AG20443 (cell line): ENCODE measurements around the gene PLCB1.

ENCODE experiments used
- DNase-seq: peaks from one replicate; pipeline ENCODE4 v3.0.0; 2012; ENCODE audit warnings: low spot score, mixed read lengths

PLCB1 gene

DNA sequence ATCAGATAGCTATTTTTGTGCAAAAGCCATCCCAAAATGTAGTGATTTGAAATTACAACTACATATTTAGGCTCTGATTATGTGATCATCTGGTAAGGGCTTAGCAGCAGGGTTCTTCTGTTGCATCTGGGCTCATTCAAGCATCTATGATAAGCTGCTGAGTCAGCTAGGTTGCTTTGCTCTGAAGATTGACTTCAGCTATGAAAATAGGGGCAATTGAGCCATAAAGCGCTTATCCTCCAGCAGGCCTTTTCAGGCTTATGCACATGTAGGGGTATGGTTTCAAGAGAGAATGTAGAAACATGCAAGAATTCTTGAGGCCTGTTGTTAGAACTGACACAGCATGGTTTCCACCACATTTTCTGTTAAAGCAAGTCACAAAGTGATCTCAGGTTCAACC, 114.1 kb downstream of the PLCB1 start:
- no peak for DNase-seq

DNA sequence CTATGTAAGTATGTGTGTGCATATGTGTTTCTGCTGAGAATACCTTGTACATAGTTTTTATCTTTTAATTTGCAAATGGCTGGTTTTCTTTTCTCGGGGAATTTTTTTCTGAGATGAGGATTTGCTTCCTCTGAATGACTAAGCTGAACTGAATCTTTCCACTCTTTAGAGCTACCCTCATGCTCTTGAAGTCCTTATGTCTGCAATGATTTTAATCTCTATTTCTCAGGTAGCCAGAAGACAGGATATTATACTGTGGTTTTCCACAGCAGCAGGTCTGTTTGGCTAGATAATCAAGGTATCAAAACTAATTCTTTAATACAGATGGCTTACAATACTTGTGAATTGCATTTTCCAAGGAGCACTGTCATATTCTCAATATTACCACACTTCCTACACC, 114.7 kb downstream of the PLCB1 start:
- DNase-seq, result no peak

DNA sequence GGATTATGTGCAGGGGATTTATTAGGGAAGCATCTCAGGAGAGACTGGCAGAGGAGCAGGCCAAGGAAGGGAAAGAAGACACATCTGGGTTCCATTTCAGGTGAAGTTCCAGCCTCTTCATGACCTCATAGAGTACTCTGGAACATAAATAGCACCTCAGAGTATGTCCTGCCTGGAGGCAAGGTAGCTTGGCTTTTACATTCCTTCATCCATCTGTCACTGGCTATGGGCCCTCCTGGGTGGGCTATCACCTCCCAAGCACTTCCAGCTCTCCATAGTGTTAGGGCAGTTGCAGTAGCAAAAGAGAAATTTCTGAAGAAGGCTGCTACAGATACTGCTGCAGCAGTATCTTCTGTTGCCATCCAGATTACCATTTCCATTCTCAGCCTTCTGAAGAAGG, 116.0 kb downstream of the PLCB1 start:
- no peak for DNase-seq

DNA sequence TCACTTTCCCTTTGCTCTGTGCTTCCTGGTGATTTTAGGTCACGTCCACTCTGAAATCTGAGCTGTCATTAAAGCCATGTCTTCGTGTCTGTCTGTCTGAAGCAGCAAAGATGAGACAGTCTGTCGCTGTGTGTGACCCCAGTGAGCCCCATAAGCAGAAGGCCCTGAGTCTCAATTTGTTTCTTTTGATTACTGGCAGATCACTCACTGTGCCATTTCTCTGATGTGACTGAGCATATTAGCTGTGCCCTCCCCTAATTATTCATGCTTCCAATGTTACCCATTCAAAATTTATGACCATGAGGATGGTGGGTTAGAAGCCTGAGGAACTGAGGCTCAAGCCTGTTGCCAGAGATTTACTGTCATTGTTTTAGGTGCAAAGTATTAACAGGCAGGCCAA, 117.6 kb downstream of the PLCB1 start:
- no peak for DNase-seq

DNA sequence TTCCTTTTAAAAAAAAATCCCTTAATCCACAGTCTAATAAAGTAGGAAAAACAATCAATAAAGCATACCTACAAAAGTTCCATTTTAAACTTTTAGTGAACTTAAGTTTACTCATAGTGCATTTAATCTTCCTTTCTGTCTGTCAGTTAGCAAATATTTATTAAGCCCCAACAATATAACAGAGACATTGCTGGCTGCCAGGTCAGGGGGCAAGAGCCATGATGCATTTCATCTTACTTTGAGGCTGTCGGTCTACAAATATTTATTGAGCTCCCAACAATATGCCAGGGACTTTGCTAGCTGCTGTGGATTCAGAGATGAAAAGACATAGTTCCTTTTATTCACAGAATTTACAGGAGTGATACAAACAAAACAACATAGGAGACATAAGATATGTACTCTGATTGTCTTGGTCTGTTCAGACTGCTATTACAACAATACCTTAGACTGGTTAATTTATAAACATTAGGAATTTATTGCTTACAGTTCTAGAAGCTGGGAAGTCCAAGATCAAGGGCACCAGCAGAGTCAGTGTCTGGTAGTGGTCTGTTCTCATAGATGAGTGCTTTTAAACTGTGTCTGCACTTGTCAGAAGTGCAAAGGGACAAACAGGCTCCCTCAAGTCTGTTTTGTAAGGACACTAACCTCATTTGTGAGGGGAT, 118.6 kb downstream of the PLCB1 start:
- DNase-seq, result no peak

DNA sequence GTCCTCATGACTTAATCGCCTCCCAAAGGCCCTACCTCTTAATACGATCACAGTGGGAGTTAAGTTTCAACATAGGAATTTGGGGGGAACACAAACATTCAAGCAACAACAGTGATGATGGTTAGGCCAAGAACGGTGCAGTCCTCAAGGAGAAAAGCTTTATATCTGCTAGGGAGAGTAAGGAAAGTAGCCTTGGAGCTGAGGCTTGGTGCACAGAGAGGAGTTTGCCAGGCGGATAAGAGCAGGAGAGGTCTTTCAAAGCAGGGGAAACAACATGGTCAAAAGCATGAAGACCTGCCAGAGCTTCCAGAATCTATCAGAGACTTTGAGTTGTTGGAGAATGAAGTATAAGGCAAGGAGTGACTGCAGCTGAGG, 119.1 kb downstream of the PLCB1 start:
- no peak for DNase-seq

DNA sequence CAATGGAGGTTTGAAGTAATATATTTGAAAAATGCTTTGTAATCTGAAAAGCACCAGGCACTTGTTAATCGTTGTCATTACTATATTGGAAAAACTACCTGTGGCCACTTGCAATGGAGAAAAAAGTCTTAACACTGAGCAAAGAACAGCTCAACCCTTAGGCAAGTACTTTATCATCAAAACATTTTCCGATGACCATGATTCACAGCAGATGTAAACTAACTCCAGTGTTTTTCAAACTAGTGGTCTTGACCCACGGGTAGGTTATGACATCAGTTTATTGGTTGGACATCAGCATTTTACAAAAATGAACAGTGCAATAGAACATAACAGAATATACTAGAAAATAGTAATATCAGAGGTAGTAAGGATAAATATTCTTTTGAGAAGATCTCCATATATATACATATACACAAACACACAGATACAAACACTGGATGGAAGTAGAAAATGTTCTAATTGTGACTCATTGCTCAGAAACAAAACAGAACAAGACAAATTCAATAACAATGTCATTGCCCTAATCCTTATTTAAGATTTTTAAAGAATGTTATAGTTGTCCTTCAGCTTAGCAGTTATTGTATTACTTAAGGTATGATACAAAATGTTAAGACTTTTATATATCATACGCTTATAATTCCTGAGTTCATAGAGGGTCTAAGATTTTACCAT, 123.0 kb downstream of the PLCB1 start:
- no peak for DNase-seq

DNA sequence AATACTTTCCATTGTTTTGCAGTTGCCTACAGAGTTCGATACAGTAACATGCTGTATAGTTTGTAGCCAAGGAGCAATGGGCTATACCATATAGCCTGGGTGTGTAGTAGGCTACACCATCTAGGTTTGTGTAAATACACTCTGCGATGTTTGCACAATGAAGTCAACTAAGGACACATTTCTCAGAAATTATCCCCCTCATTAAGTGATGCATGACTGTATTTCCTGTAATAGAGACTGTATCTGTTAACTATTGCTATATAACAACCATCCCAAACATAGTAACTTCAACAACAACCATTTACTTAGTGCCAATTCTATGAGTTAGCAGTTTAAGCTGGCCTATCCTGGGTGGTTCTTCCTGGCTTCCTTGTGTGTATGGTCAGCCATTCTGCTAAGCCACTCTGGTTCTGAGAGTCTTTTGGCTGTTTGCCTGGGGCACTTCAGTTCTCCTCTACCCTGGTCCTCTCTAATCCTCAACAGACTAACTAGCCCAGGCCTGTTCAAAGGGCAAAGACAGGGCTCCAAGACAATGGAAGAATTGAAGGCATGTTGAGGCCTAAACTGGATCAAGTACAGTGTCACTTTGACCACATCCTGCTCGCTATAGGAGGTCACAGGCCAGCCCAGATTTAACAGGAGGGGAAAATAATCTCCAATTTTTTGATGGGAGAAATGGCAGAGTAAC, 124.0 kb downstream of the PLCB1 start:
- DNase-seq, result no peak

DNA sequence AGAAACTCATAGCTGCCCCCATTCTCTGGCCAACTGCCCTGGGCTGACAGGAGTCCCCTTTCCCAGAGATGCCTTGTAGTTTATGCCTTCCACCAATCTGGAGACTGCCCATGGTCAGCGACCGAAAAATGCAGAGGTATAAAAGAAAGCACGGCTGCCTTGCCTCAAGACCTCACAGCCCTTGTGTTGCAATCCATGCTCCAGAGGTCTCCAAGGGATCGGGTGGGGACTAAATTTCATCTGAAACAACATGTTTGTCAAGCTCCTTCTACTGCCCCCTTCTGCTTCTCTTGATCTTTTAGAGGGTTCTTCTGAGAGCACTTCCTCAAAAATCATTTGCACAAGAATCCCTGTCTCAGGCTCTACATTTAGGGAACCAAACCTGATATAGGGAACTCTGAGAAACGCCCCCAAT, 128.8 kb downstream of the PLCB1 start:
- no peak for DNase-seq

DNA sequence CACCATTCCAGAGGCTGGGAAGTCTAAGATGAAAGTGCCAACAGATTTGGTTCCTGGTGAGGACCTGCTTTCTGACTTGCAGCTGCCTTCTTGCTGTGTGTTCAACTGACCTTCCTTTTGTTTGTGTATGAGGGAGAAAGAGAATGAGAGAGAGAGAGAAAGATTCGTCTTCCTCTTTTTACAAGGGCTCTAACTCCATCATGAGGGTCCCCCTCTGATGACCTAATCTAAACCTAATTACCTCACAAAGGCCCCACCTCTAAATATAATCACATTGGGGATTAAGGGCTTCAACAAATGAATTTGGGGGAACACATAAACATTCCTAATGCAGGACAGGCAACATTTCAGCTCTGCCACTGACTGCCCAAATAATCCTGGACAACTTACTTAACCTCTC, 130.7 kb downstream of the PLCB1 start:
- DNase-seq, result no peak

DNA sequence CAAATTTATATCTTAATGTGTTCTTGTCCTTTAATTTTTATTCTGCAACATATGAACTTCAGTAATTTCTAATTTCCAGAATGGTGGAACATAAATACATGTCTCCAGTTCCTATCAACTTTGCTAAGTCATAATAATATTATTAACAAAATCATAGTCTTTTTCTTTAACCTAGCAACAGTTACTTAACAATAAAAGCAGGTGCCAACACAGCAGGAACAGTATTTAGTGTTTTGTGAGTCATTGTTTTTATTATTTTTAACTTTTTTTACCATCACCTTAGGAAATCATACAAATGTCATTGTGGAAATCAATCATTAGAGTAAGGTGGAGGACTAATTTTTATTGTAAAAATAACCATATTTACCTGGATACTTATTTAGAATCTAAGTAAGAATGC, 133.5 kb downstream of the PLCB1 start:
- no peak for DNase-seq

DNA sequence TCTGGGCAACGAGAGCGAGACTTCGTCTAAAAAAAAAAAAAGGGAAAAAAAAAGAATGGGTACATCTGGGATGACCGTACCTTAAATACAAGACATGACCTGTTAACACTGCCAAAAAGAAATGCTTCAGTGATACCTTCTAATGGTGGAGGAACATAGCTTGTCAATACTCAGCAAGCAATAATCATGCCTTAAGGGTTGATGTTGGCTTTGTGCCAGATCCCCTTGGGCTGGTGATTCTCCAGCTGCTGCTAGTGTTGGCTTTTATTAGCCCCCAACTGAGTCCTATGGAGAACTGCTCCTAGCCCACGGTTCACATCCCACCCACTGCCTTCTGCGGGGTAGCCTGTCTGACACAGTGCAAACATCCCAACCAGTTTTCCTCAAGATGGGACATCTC, 134.9 kb downstream of the PLCB1 start:
- no peak for DNase-seq

DNA sequence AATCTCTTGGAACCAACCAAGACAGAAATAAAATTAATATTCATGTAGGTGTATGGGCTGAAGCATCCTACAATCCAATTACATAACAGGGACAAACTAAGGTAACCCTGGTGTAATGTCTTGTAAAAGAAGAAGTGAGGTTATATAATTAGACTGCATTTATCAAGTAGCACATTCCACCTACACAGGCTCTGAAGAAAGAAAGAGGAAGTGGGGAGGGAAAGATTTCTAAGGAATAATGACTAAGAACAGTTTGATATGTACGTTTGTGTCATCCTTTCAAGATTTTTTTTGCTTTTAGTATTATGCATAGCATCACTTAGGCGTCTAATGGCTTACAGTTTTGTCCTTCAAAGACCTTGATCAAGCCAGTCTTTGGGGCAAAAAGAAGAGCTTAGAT, 139.7 kb downstream of the PLCB1 start:
- DNase-seq, result no peak

DNA sequence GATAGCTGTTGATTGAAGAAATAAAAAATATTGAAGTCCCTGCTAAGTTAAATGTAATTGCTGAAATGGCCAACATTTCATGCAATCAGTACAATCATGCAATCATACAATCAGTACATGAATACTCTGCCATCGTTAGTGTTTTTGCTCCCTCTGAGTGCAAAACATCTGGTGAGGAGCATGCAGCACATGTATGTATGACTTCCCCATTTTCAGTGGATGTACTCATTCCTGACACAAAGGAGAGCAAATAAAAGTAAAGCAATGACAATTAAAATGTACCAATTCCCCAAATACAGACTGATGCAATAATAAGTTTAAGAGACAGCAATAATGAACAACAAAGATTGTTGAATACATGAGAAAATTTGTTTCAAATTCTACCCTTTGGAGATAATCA, 140.7 kb downstream of the PLCB1 start:
- no peak for DNase-seq

DNA sequence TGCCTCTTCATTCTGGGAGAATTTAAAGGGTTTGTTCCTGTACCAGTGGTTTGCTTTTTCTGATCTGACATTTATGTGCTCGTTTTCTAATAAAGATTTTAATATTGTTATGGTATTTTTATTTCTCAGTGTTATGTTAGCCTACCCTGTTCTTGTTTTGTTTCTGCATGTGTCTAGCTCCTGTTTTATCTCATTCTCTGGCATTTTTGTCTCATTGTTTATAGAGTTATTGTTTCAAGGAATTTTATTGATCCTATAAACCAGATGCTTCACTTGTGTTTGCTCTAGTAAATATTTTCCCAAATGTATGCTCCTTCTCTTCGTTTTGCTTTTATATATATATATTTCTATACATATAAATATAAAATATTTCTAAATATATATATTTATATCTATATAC, 152.8 kb downstream of the PLCB1 start:
- no peak for DNase-seq

DNA sequence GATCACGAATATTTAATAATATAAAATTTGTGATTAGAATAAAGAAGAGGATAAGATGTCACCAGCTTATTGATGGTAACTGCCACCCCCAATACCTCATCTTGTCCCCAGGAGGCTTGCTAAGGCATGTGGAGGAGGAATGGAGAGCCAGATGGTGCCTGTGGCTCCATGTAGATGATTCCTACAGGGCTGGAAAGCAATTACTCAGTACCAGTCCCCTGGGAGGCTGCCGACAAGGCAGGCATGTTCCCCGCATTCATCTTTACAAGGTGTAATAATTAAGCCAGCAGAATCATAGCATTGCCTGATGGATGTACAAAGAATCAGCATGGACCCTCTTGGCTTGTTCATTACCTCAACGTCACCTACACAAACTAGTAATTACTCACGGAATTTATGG, 155.3 kb downstream of the PLCB1 start:
- DNase-seq, result no peak

DNA sequence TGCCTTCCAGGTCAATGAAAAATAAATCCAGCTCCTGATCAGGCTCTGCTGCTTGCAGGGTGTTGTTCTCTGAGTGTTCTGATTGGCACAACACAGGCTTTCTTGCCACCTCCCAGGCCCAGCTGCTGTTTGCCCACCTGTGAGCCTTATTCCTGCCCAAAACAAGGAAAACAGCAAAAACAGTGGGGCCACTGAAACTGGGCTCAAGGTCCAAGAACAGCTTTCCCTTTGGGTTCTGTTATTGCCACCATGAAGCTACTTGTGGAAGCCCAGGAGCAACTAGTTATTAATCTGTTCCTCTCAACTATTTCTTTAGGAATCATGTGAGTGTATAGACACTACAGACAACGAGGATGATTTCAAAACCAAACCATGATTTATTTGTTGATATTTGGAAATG, 159.1 kb downstream of the PLCB1 start:
- DNase-seq, result no peak

DNA sequence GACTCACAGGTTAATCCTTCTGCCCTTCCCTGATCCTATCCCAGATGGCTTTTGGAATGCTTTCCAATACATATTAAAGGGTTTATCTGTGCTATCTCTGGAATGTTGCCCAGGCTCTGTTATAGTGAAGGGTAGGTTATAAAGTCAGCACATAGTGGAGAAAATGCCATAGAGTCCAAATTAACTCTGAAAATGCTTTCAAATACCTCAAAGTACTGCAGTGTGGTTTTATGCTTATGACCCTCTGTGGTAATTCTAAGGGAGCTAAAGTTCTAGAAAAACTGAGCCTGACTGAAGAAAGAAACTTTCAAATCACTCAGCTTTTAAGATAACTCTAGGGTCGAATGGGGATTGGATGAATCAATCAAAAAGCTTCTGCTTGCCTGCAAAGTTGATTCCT, 159.8 kb downstream of the PLCB1 start:
- no peak for DNase-seq

DNA sequence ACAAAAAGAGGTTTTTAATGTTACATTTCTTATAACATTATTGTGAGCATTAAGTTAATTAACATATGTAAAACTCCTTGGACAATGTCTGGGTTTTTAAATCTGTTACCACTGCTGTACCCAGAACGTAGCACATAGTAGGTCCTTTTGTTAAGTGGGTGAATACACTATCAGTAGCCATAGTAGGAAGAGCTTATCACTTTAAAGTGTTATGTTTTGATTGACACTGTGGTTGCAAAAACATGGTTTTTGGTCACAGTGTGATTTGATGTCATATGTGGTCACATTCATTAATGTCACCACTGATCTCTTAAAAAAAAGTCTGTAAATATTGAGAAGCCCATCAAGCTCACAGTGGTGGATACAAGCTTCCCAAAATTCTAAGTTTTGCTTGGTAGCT, 160.7 kb downstream of the PLCB1 start:
- no peak for DNase-seq

DNA sequence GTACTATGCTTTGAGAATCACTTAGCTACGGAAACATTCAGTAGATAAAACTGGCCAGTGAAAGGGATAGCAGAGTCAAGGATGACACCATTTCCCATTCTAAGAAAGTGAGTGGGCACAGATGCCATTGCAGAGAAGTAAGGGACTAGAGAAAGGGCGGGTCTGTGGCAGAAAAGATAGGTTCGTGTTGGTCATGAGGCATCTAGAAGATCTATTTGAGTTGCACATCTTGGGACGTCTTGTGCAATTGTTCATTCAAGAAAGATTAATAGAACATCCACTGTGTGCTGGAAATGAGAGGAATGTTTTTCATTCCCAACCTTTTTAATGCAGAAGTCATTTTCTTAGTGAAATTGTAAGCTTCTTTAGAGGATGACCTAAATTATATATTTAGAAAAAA, 161.7 kb downstream of the PLCB1 start:
- DNase-seq, result no peak

DNA sequence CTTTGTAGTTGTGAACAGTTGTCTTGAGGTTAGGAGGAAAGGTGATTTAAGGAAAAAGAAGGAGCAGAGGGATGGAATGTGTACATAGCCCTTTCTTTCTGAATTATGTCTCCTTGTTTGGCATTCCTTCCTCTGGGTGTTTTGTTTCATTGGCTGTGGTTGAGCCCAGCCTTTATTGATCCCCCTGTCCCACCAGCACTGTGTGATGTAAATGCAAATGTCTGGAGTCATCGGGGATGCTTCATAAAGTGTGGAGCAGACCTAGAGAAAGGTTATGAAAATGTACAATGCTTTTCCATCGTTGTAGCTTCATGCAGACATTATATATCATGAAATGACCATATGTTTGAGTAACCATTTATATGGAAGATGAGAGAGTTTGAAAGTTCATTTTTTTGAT, 164.5 kb downstream of the PLCB1 start:
- no peak for DNase-seq

DNA sequence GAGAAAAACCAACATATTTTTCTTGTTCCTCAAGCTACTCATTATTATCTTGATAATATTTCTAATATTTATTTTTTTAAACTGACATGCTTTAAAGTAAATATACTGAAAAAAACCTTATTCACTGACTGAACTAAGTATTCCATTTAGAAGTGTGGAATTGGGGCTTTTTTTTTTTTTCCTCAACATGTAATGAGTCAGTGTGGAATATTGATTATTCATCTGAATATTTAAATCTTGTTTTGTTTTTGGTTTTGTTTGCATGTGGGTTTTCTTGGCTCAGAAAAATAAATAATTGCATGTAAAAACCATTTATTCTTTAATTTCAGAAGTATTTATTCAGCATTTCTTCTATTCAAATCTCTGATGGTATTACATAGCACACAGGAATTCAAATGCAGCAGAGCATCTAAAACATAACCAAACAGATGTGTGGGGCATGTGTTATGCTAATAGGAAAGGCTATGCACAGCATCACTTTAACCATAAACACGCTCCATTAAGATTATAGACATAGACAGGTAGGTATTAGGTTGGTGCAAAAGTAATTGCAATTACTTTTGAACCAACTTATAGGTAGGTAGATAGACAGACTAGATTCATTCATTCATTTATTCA, 166.5 kb downstream of the PLCB1 start:
- no peak for DNase-seq

DNA sequence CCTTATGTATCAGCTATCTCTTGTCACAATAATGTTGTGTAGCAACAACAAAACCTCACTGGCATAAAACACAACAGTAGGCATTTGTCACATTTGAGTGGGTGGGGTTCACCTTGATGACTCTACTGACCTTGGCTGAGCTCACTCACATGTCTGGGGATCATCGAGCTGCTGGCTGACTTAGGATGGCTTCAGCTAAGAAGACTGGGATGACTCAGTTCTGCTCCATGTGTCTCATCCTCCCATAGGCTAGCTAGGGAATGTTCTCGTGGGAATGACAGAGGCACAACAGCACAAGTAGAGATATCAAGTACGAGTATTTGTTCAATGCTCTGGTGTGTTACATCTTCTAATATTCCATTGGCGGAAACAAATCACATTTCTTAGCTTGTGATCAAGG, 167.9 kb downstream of the PLCB1 start:
- DNase-seq, result peak; percentile 25
